ENCODE data around the gene CARD11.

DNA sequence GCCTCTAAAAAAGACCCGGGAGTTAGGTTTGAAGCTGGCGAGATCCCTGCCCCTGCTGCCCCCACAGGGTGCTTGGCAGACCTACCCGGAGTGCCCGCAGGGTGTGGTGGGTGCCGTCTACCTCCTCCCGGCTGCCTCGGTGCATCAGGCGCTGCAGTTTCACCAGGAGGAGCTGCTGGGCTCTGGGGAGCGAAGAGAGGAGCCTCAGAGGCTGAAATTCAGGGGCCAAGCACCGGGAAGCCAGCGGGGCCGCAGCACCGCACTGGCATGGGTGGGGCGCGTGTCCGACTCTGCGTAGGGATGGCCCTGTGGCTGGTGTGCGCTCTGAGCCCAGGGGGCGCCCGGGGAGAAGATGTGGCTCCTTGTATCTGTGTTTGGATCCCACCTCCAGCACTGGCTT lies 125.3 kb downstream of the CARD11 start:
- TF ChIP-seq, protein P1, sequence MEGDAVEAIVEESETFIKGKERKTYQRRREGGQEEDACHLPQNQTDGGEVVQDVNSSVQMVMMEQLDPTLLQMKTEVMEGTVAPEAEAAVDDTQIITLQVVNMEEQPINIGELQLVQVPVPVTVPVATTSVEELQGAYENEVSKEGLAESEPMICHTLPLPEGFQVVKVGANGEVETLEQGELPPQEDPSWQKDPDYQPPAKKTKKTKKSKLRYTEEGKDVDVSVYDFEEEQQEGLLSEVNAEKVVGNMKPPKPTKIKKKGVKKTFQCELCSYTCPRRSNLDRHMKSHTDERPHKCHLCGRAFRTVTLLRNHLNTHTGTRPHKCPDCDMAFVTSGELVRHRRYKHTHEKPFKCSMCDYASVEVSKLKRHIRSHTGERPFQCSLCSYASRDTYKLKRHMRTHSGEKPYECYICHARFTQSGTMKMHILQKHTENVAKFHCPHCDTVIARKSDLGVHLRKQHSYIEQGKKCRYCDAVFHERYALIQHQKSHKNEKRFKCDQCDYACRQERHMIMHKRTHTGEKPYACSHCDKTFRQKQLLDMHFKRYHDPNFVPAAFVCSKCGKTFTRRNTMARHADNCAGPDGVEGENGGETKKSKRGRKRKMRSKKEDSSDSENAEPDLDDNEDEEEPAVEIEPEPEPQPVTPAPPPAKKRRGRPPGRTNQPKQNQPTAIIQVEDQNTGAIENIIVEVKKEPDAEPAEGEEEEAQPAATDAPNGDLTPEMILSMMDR (IDR thresholded peaks at IDR 0.05): no peak
- no peak for TF ChIP-seq EZH2 (IDR thresholded peaks at IDR 0.05; ENCODE audit: borderline replicate concordance, insufficient read depth, low read depth, low read length, poor library complexity, severe bottlenecking)
